ENCODE data around the gene PDE9A.

The PDE9A gene

DNA sequence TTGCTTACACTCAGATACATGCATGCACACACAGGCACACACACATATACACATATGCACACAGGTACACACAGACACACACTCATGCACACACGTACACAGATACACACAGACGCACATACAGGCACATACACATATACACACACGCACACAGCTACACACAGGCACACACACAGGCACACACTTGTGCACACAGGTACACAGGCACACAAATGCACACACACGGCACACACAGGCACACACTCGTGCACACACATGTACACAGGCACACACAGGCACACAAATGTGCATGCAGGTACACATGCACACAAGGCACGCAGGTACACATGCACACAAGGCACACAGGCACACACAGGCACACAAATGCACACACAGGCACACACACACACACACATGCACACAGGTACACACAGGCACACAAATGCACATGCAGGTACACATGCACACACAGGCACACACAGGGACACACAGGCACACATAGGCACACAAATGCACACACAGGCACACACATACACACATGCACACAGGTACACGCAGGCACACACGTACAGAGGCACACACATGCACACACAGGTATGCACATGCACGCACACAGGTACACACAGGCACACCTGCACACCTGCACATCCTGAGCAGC is 115.9 kb downstream of the PDE9A start:
- no peaks in the 10 kb centered on the region; the same call in 1 of the 2 replicates for H3K27me3 ChIP-seq (replicated peaks; ENCODE audit: control insufficient read depth, insufficient read depth, low read length)
- H3K4me3 ChIP-seq (replicated peaks; ENCODE audit: low read depth, low read length): no peak overlapping the region
- TF ChIP-seq, protein P1, sequence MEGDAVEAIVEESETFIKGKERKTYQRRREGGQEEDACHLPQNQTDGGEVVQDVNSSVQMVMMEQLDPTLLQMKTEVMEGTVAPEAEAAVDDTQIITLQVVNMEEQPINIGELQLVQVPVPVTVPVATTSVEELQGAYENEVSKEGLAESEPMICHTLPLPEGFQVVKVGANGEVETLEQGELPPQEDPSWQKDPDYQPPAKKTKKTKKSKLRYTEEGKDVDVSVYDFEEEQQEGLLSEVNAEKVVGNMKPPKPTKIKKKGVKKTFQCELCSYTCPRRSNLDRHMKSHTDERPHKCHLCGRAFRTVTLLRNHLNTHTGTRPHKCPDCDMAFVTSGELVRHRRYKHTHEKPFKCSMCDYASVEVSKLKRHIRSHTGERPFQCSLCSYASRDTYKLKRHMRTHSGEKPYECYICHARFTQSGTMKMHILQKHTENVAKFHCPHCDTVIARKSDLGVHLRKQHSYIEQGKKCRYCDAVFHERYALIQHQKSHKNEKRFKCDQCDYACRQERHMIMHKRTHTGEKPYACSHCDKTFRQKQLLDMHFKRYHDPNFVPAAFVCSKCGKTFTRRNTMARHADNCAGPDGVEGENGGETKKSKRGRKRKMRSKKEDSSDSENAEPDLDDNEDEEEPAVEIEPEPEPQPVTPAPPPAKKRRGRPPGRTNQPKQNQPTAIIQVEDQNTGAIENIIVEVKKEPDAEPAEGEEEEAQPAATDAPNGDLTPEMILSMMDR (IDR thresholded peaks at IDR 0.05; ENCODE audit: insufficient read depth, low read length, poor library complexity, severe bottlenecking): no peak
- DNase-seq (ENCODE audit: extremely low read depth, insufficient read length): no peak
- H3K36me3 ChIP-seq (ENCODE audit: control insufficient read depth, insufficient read depth, low read length): no peaks in the 10 kb centered on the region

DNA sequence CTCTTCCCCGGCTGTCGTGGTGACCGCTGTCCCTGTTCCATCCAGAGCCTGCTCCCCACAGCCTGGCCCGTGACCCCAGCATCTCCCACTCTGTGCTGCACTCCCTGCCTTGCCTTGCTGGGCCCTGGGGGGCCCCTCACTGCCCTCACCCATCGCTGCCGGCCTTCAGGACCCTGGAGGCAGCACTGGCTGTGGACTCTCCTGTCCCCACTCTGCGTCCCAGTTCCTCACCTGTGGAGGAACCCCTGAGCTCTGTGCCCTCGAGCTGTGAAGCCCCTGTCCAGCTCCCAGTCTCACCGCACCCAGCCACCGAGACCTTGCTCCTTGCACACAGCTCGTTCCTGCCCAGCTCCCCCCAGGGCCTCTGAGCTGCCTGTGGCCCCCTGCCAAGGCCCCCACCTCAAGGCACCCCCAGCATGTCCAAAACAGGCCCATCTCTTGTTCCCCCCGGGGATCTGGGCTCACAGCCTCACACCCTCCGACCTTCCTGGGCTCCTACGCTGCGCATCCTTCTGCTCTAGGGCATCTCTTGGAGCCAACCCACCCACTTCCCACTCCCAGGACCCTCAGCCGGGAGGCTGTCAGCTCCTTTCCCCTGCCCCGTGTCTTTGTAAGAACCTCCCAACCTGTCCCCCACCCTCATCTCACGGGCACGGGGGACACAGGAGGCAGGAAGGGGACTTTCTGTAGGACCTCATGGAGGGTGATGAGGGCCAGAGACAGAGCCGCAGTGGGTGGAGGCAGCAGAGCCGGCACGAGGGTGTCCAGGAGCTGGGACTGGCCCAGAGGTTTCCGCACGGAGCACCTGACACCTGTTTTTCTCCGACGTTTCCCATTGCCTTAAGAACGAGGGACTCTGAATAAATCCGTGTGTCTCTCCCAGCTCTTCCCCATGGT is 116.6 kb downstream of the PDE9A start:
- H3K27me3 ChIP-seq (replicated peaks; ENCODE audit: control insufficient read depth, insufficient read depth, low read length): no peaks in the 10 kb centered on the region; the same call in 1 of the 2 replicates
- no peak for DNase-seq (ENCODE audit: extremely low read depth, insufficient read length)
- TF ChIP-seq, protein P1 (IDR thresholded peaks at IDR 0.05; ENCODE audit: insufficient read depth, low read length, poor library complexity, severe bottlenecking): no peak
- no peaks in the 10 kb centered on the region for H3K36me3 ChIP-seq (ENCODE audit: control insufficient read depth, insufficient read depth, low read length)
- H3K4me3 ChIP-seq (replicated peaks; ENCODE audit: low read depth, low read length): no peak overlapping the region

GRCh38 chr21:42770717-42771502 is 117.5 kb downstream of the PDE9A start:
- DNase-seq (ENCODE audit: extremely low read depth, insufficient read length): no peak
- Histone ChIP-seq H3K36me3 (ENCODE audit: control insufficient read depth, insufficient read depth, low read length) (no peaks in the 10 kb centered on the region), H3K27me3 (replicated peaks; ENCODE audit: control insufficient read depth, insufficient read depth, low read length) (peaks cover 2% of the 10 kb centered on the region; the same call in 1 of the 2 replicates), H3K4me3 (replicated peaks; ENCODE audit: low read depth, low read length) (no peak overlapping the region)
- TF ChIP-seq, protein P1 (IDR thresholded peaks at IDR 0.05; ENCODE audit: insufficient read depth, low read length, poor library complexity, severe bottlenecking): no peak

GRCh38 chr21:42771503-42771805 is 118.0 kb downstream of the PDE9A start:
- TF ChIP-seq, protein P1 (IDR thresholded peaks at IDR 0.05; ENCODE audit: insufficient read depth, low read length, poor library complexity, severe bottlenecking): no peak
- DNase-seq (ENCODE audit: extremely low read depth, insufficient read length): no peak
- Histone ChIP-seq H3K4me3 (replicated peaks; ENCODE audit: low read depth, low read length) (no peak overlapping the region), H3K36me3 (ENCODE audit: control insufficient read depth, insufficient read depth, low read length) (no peaks in the 10 kb centered on the region), H3K27me3 (replicated peaks; ENCODE audit: control insufficient read depth, insufficient read depth, low read length) (peaks cover 2% of the 10 kb centered on the region)

- TF ChIP-seq, protein P1 (IDR thresholded peaks at IDR 0.05; ENCODE audit: insufficient read depth, low read length, poor library complexity, severe bottlenecking): no peak
- DNase-seq (ENCODE audit: extremely low read depth, insufficient read length): no peak
- no peaks in the 10 kb centered on the region for H3K36me3 ChIP-seq (ENCODE audit: control insufficient read depth, insufficient read depth, low read length)
- no peak overlapping the region for H3K4me3 ChIP-seq (replicated peaks; ENCODE audit: low read depth, low read length)
- peaks cover 2% of the 10 kb centered on the region for H3K27me3 ChIP-seq (replicated peaks; ENCODE audit: control insufficient read depth, insufficient read depth, low read length)
These were observed 121.7 kb downstream of the PDE9A start for GRCh38 chr21:42775123-42775522.
